ENCODE data around the gene CIC. TPM values are rescaled to one million over a fixed set of nuclear protein-coding genes. Genes with fewer than 3 reads are reported as not detected.

The CIC gene
- total and polyA plus RNA-seq, 9 of the 15 experiments (the other 6 are each of a cell fraction or from before 2014, with no cell fraction given): 0.07 to 44.7 (median 8.6) TPM

GRCh38 chr19:42253245-42254088 is 15.6 kb upstream of the CIC start (continued):
- TF ChIP-seq CTCFL (IDR thresholded peaks at IDR 0.05; ENCODE audit: borderline replicate concordance, insufficient read depth, low read depth, low read length, poor library complexity, severe bottlenecking): no peak
- TF ChIP-seq HOXB6 (CRISPR knock-in tag; IDR thresholded peaks at IDR 0.05; ENCODE audit: borderline replicate concordance): no peak
- no peak for TF ChIP-seq FOXK2 (conservative IDR thresholded peaks at IDR 0.05 in 1 of 2, IDR thresholded peaks at IDR 0.05 in 1 of 2; ENCODE audit: low read depth in 2 of 2)
- no peak for TF ChIP-seq IRF1 (CRISPR knock-in tag; IDR thresholded peaks at IDR 0.05; ENCODE audit: borderline replicate concordance)
- no peak for TF ChIP-seq ZNF444 (CRISPR knock-in tag; IDR thresholded peaks at IDR 0.05)
- no peak for TF ChIP-seq KDM5B (IDR thresholded peaks at IDR 0.05; ENCODE audit: insufficient replicate concordance, low read depth, low read length)
- peak; percentile 68 for TF ChIP-seq RBFOX2 (IDR thresholded peaks at IDR 0.05; ENCODE audit: low read depth, low read length)
- TF ChIP-seq HNRNPK (IDR thresholded peaks at IDR 0.05; ENCODE audit: low read depth, low read length, poor library complexity, severe bottlenecking): peak; percentile 82
- no peak for TF ChIP-seq CLOCK (CRISPR knock-in tag; IDR thresholded peaks at IDR 0.05; ENCODE audit: borderline replicate concordance)
